Kidney glomerular epithelial cell (primary cell): ENCODE data around the gene MEIS2.

ENCODE experiments used
- DNase-seq: peaks from one replicate; lab custom pipeline; 2025; lab: John Stamatoyannopoulos, UW

MEIS2 gene

DNA sequence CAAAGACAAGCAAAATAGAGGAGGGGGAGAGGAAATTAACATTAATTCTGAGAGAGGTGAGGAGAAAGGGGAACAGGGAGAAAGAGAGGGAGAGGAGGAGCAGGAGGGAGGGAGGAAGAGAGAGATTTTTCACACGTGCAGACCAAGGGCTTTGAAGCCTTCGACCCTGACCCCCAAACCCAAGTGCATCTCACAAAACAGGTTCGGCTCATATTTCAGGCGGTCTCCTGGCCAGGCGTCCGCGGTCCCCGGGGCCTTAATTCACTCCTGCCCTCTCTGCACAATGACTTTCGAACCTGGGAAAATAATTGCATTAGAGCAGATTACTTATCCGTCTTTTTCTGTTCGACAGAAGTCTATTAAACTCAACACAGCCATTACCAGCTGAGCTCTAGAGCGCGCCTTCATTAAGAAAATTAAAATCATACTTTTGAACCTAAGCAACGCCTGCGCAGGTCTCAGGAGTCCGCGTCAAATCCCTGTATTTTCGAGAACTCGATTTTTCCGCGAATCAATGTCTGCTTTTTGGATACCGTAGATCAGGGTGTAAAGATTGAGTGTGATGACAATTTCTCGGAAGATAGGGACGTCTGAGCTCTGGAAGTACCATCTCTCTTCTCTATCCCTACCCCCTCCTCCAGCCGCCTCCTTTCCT lies 220.7 kb downstream of the MEIS2 start:
- DNase-seq = no peak

GRCh38 chr15:36878684-36879262 lies 221.6 kb downstream of the MEIS2 start:
- no peak for DNase-seq

- DNase-seq = no peak
These were observed 222.3 kb downstream of the MEIS2 start for GRCh38 chr15:36877796-36878683.

GRCh38 chr15:36877294-36877693 lies 223.1 kb downstream of the MEIS2 start:
- DNase-seq = no peak

DNA sequence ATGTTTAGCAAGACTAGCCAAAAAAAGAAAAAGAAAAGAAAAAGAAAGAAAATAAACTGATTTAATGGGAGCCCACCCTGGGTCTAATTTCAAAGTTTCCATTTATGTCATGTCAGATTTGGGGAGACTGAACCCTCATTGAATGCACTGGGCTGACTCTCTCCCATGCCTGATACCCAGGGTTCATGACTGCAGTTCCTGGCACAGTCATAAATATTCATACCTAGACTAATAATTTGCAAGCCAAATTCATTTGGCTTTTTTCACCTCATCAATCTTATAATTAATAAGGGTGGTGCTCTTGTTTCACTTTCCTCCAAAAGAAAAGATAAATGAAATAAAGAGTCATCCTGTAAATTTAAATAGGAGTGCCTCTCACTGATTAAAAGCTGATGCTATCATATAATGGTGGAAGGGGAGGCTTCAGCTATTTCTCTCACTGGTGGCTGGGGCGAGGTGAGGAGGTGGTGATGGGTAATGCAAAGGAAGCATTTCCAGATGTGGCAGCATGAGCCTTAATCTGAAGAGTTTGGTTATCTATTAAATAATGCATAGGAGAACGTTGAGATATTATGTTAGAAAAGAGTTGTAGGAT lies 224.5 kb downstream of the MEIS2 start:
- DNase-seq = no peak

DNA sequence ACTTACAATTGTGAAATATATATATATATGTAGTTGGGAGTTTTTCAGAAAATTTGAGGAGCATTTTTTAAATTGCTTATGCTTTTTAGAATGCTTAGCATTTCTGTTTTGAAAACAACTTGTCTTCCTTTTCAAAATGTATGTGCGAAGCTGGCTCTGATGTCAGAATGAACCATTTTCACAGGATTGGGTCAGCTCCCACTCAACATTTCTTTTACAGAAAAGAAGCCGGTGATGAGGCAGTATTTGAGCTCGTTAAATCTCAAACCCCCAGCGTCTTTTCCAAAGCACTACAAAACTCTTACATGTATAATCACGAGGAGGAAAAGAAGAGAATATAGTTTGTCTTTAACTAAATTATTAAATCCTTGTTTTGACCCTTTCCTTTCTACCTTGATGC lies 225.4 kb downstream of the MEIS2 start:
- DNase-seq = no peak

DNA sequence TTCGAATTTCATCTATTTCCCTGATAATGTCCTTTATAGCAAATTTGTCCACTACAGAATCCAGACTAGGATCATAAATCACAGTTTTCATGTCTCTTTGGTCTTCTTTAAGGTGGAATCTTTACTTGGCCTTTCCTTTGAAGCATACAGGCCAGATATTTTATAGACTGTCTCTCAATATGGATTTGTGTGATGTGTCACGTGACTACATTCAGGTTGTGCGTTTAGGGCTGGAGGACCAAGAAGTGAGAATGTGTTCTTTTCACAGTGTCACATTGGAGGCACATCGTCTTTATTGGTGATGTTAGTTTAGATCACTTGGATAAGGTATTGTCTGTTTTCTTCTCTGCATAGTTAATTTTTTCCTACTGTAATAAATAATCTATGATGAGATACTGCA lies 232.9 kb downstream of the MEIS2 start:
- DNase-seq = no peak

DNA sequence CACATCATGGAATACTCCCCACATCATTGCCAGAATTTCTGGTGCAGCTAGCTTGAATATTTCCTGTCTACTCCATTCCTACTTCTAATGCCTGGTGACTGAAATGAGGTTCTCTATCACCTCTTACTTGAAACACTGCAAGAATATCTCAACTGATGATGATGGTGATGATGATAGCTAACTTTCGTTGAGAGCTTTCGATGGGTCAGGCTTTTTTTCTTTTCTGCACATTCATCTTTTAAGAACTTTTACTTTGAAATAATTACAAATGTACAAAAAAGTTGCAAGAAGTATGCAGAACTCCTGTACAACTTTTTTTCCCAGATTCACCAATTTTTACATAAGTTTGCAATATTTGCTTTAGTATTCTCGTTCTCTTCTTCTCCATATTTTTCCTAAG lies 233.5 kb downstream of the MEIS2 start:
- no peak for DNase-seq

DNA sequence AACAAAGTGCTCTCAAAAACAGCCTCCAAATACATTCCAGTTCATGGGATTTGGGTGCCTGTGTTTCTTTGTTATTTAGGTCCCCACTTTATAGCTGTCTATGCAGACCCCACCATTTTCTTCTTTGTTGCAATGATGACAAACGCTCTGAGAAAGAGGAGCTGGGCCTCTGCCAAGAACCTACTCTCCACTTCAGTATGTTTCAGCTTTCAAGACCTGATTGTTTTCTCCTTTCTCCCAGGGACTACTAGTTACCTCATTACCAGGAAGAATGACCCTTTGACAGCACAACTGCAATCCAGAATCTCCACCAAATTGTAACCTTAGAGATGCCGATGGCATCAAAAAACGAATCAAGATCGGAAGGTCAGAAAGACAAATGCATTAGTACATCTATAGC lies 236.8 kb downstream of the MEIS2 start:
- no peak for DNase-seq

- no peak for DNase-seq
These were observed 239.6 kb downstream of the MEIS2 start for GRCh38 chr15:36860792-36861191.

DNA sequence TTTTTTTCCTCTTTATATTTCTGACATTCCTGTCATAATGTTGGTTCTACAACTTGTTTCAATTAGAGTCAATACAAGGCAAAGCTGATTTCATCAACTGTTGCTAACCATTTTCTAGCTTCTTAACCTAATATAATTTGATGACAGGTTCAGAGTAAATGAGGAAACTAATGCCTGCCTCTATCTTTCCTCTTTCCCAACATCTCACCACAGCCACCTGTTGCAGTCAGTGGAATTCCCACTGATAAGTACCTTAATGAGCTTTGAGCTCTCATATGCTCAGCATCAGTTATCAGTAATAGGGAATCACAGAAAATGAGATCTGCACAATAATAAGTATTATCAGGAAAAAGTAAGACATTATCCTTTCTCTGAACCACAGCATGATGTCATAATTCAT lies 241.9 kb downstream of the MEIS2 start:
- DNase-seq = no peak

DNA sequence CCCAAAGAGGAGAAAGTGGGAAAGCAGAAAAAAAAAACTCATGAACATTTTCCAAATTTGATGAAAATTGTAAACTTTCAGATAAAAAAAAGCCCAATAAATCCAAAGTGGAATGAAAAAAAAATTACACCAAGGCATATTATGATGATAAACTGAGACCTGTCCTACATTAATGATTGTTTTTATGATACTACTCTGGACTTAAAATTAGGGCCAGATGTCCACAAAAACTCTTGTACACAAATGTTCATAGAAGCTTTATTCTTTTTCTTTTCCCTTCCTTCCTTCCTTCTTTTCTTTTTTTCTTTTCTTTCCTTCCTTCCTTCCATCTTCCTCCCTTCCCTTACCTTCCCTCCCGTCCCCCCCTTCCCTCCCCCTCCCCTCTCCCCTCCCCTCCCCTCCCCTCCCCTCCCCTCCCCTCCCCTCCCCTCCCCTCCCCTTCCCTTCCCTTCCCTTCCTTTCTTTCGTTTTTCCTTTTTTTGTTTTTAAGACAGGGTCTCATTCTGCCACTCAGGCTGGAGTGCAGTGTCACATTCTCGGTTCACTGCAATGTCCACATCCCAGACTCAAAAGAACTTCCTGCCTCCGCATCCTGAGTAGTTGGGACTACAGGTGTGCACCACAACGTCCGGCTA lies 243.9 kb downstream of the MEIS2 start:
- no peak for DNase-seq

GRCh38 chr15:36850864-36851263 lies 249.5 kb downstream of the MEIS2 start:
- no peak for DNase-seq

DNA sequence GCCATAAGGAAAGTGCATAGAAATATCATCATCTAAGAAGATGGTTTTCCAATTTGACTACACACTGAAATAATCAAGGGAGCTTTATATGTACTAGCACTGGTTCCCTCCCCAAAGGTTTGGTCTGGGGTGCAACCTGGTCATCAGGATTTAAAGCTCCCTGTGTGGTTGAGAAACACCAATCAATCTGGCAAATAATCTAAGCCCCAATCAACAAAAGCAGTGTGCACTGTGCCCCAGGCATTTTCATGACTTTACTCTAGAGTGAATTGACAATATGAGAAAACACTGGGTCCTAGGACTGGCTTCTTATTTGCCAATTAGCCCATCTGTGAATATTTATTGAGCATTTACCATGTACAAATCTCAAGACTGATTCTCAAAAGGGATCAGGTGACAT lies 255.1 kb downstream of the MEIS2 start:
- no peak for DNase-seq

- no peak for DNase-seq
These were observed 255.8 kb downstream of the MEIS2 start for GRCh38 chr15:36844534-36844998.

DNA sequence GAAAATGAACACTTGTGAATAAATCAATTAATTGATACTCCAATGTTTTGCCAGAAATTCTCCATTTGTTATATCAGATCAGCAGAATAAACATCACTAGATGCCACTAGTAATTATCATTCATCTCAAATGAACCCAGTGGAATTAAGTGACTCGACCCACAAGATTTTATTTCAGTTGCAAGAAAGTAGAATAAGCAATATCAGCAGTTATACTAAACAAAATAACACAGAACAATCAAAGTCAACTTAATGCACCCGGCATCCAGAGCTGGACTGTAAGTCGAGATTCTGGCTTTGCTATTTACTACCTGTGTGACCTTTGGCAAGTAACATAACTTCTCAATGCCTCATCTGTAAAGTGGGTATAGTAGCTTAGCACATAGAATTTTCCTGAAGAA lies 256.5 kb downstream of the MEIS2 start:
- DNase-seq = no peak

DNA sequence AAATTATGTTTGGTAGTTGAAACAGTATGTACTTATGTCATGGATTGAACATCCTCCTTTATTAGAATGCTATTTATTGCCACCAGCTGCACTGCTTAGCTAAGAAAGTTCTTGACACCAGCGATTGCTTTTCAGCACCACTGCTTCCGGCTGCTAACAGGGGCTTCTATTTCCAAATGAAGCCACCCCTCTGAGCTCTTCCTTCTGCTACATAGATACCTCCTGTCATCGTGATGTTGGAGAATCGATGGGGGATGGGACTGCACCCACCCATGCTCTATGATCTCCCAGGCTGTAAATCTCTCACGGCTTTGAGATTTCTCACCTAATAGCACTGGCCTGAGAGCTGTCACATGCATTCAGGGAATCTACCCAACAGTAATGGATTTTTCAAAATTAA lies 259.2 kb downstream of the MEIS2 start:
- DNase-seq = no peak
